OCI-LY3 (cell line): ENCODE results near the gene HOXB3.

ENCODE experiments used
- CTCF ChIP-seq: fragments of 200-600, 300-600 bp; sonication (generic); IDR thresholded peaks from 2 replicates; pipeline ENCODE4 v1.5.1; 2014; ENCODE audit warnings: antibody characterized with exemption, low read length, low read depth
- EZH2phosphoT487 ChIP-seq: fragments of 200-600 bp; shearing (Covaris generic); IDR thresholded peaks from 2 replicates; pipeline ENCODE4 v1.6.1; 2018; ENCODE audit warnings: antibody characterized with exemption, mixed run types, low read depth

DNA sequence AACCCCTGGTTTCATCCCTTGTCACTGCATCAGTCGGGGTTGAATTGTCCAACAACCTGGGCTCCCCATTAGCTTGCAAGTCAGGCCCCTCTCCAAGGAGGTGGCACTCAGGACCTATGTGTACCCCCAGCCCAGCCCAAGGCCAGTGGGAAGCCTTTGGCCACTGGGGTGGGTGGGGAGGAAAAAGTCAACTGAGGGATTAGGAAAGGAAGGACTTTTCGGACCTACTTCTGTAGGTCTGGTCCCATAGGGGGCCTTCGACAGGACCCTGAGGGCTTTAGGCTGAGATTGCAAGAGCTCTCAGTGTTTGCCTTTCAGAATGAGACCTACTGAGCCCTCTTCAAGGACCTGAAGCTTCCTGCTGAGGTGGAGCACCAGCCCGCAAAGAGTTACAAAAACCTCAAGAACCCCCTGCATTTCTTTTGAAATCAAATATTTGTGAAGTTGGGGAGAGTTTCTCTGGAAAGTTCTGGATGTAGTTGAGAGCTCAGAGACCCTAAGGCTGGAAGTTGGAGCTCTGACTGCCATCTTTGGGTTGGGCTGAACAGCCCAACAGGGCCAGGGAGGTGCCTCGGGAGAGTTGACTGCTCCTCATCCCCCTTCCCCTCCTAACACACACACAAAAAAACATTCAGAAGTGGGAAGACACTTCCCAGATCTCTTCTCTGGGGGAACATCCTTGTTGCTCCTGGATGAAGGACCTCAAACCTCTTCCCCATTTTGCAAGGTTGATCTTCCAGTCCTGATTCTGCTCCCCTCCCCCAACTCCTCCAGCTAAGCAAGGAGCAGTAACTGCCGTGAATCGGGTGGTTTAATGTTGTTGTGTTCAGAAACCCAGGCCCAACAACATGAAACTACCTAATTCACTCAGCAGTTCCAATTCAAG lies 41.9 kb upstream of the HOXB3 start:
- TF ChIP-seq CTCF (no peak), EZH2phosphoT487 (no peak)
